Measurements from ENCODE around the gene KNOP1.

DNA sequence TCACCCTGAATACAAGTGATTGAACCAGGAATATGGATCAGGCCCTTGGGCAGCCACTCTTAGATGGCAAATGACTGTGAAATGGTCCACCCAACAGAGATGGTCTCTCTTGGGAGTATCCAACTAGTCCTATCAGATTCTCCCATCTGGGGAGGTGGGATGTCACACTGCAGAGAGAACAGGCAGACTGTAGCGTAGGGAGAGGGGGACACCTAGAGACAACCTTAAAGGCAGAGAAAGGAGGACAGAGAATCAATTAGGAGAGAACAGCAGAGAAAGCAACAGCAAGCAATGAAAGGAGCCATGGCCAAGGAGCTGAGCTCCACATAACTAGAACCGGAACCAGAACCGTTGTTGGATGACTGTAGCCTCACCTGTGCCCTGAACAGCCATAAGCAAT, 37.2 kb upstream of the KNOP1 start:
- TF ChIP-seq CTCF (IDR thresholded peaks at IDR 0.05 in 8 of 11, conservative IDR thresholded peaks at IDR 0.05 in 3 of 11) (no peak), POLR2AphosphoS5 (IDR thresholded peaks at IDR 0.05) (no peak), POLR2A (IDR thresholded peaks at IDR 0.05) (no peak)
